ENCODE data around the gene AHNAK. TPM values are rescaled to one million over a fixed set of nuclear protein-coding genes. Genes with fewer than 3 reads are reported as not detected.

The AHNAK gene
- total RNA-seq, 2 experiments from 2014 or later = 0.21 to 0.28 TPM

- no peak for DNase-seq (ENCODE audit: low spot score)
- H3K36me3 ChIP-seq (ENCODE audit: insufficient read depth, low read length) = peaks cover 62% of the 10 kb centered on the region
- no peak overlapping the region for H3K27ac ChIP-seq (ENCODE audit: low read depth, low read length, poor library complexity, severe bottlenecking)
- POLR2A ChIA-PET = interaction anchor here (1.0 to 1.2 kb wide), 2 partner anchors 12 to 37 kb away, joined by 3 to 4 read pairs; partner anchors contain the start of gene TUT1
- CTCF ChIA-PET (ENCODE audit: unreplicated experiment) = no interaction called here
- no peaks in the 10 kb centered on the region for H3K9me3 ChIP-seq (ENCODE audit: low read length)
- H3K4me1 ChIP-seq (ENCODE audit: insufficient read depth, low read length, poor library complexity, severe bottlenecking) = peaks cover 42% of the 10 kb centered on the region
- H3K79me2 ChIP-seq (ENCODE audit: insufficient read depth, low read depth, low read length) = no peaks in the 10 kb centered on the region
- BruUV-seq (replicated peaks) = no TSS peak
- TF ChIP-seq, protein P1, sequence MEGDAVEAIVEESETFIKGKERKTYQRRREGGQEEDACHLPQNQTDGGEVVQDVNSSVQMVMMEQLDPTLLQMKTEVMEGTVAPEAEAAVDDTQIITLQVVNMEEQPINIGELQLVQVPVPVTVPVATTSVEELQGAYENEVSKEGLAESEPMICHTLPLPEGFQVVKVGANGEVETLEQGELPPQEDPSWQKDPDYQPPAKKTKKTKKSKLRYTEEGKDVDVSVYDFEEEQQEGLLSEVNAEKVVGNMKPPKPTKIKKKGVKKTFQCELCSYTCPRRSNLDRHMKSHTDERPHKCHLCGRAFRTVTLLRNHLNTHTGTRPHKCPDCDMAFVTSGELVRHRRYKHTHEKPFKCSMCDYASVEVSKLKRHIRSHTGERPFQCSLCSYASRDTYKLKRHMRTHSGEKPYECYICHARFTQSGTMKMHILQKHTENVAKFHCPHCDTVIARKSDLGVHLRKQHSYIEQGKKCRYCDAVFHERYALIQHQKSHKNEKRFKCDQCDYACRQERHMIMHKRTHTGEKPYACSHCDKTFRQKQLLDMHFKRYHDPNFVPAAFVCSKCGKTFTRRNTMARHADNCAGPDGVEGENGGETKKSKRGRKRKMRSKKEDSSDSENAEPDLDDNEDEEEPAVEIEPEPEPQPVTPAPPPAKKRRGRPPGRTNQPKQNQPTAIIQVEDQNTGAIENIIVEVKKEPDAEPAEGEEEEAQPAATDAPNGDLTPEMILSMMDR (conservative IDR thresholded peaks at IDR 0.05; ENCODE audit: low read length) = no peak
- TF ChIP-seq EZH2phosphoT487 (IDR thresholded peaks at IDR 0.05; ENCODE audit: borderline replicate concordance, low read depth, low read length) = no peak
- H4K20me1 ChIP-seq (ENCODE audit: insufficient read depth, low read length) = no peaks in the 10 kb centered on the region
- intact Hi-C loops (cut with micrococcal nuclease; ENCODE audit: unreplicated experiment) = no loop called here
- H3K4me2 ChIP-seq (ENCODE audit: low read length) = no peak overlapping the region
- H2AFZ ChIP-seq (ENCODE audit: low read length) = no peak overlapping the region
- H3K9me2 ChIP-seq (ENCODE audit: insufficient read depth, low read length) = no peaks in the 10 kb centered on the region
- no peak overlapping the region for H3K4me3 ChIP-seq (ENCODE audit: low read depth, low read length, poor library complexity, severe bottlenecking)
These were observed 8.0 kb upstream of the AHNAK start for GRCh38 chr11:62554387-62555167.

- Histone ChIP-seq H4K20me1 (ENCODE audit: insufficient read depth, low read length) (no peaks in the 10 kb centered on the region), H3K79me2 (ENCODE audit: insufficient read depth, low read depth, low read length) (no peaks in the 10 kb centered on the region), H3K4me2 (ENCODE audit: low read length) (no peak overlapping the region), H3K4me3 (ENCODE audit: low read depth, low read length, poor library complexity, severe bottlenecking) (no peak overlapping the region), H3K4me1 (ENCODE audit: insufficient read depth, low read length, poor library complexity, severe bottlenecking) (peaks cover 42% of the 10 kb centered on the region), H2AFZ (ENCODE audit: low read length) (no peak overlapping the region), H3K27ac (ENCODE audit: low read depth, low read length, poor library complexity, severe bottlenecking) (no peak overlapping the region), H3K9me2 (ENCODE audit: insufficient read depth, low read length) (no peaks in the 10 kb centered on the region), H3K36me3 (ENCODE audit: insufficient read depth, low read length) (peaks cover 55% of the 10 kb centered on the region), H3K9me3 (ENCODE audit: low read length) (no peaks in the 10 kb centered on the region)
- ChIA-PET POLR2A (interaction anchor here (0.6 kb wide), 1 partner anchor 435 kb away, joined by 3 read pairs; no protein-coding TSS in a partner anchor), CTCF (ENCODE audit: unreplicated experiment) (no interaction called here)
- no TSS peak for BruUV-seq (replicated peaks)
- intact Hi-C loops (cut with micrococcal nuclease; ENCODE audit: unreplicated experiment) = no loop called here
- TF ChIP-seq, protein P1 (conservative IDR thresholded peaks at IDR 0.05; ENCODE audit: low read length) = no peak
- TF ChIP-seq EZH2phosphoT487 (IDR thresholded peaks at IDR 0.05; ENCODE audit: borderline replicate concordance, low read depth, low read length) = no peak
- DNase-seq (ENCODE audit: low spot score) = no peak
These were observed 7.3 kb upstream of the AHNAK start for GRCh38 chr11:62553839-62554361.

Data from OCI-LY7 (cell line).